Stimulated activated CD8-positive, alpha-beta memory T cell treated with anti-CD3 and anti-CD28 coated beads, Interleukin-4, amount 100 ng/mL, for 48 hours (primary cell): ENCODE measurements around the gene FRMD3.

ENCODE experiments used
- DNase-seq: peaks from one replicate; pipeline ENCODE4 v3.0.0-alpha.2; 2020

The FRMD3 gene

DNA sequence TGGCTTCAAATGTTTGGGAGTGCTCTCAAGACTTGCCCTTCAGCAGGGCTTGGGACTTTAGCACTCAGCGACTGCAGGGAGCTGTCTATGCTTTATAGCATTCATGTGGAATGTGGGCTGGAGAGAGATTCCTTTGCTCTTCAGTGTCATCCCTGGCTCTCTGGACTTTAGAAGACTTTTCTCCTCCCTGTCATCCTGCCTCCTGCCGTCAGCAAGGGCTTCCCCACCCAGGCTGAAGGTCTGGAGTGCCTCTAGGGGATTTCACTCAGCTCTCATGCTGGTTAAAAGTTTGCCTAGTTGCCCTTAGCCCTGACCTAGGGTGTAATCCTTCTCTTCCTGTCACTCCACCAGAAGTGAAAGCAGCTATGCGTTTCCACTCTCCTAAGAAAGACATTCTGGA, 210.9 kb downstream of the FRMD3 start:
- no peak for DNase-seq

DNA sequence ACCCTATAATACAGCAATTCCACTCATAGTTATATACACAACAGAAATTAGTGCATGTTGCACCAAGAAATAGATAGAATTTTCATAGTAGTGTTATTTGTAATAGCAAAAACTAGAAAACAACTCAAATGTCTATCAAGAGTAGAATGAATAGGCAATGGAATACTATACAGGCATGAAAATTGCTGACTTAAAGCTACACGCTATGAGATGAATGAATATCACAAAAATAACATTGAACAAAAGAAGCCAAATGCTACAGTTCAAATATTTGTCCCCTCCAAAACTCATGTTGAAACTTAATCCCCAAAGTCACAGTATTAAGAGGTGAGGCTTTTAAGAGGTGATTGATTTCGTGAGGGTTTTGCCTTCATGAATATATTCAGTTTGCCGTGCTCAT, 215.1 kb downstream of the FRMD3 start:
- no peak for DNase-seq

DNA sequence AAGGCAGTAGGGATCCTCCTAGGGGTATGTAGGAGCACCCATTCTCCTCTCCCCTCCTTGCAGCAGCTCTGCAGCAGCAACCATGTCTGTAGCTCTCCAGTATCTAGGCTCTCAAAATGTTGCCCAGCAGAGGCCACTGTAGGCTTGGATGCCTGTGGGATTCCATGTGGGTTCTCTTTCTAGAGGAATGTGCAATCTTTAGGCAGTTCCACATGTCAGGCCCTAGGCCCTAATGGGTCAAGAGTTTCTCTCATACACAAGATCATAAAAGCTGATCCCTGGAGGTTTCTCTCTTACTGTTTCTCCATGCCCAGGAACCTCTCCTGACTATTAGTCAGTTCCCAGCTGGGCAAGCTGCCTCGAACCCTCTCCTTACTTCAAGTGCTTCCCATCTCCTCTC, 215.8 kb downstream of the FRMD3 start:
- DNase-seq: no peak

DNA sequence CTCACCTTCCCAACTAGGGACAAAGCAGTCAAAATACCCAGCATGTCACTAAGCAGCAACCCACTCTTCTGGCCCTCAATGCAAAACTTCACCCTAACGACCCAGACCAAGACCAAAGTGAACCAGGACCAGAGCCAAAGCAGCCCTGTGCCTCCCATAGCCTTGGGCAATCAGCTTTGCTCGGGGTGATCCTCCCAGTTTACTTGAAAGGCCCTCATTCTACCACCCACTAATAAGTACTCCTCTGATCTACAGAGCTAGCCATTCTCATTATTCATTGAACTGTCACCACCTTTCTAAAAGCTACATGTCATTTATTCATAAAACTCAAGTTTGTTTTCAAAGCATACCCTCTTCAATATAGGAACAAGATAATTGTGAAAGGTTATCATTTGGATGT, 221.0 kb downstream of the FRMD3 start:
- no peak for DNase-seq

DNA sequence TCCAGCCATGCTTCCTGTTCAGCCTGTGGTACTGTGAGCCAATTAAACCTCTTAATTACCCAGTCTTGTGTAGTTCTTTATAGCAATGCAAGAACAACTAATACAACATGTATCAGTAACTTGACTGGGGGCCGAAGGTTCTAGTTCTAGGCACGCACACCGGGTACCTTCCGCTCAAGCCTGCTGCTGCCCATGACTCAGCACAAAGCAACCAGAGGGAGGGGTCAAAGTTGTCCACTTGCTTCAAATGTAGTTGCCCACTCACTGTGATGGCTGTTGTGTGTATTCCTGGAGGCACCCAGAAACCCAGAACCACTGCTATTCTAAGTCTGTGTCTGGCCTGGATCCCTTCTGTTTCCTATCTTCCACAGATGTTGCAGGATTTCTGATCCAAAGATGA, 222.6 kb downstream of the FRMD3 start:
- no peak for DNase-seq

DNA sequence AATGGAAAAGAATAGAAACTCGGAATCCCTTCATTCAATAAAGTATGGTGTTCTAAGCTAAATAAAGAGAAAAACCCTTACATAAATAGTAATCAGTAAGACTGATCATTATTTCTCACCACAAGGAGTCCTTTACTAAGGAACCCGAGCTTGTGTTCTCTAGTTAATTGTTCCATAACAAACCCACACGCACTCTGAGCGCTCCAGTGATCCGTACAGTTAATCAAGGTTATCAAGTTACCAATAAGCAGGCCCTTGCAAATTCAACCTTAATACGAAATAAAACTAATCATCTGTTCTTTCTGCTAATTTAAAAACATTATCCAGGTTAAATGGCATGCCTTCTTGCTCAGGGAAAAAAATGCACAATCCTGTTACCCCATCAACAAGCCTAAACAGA, 224.4 kb downstream of the FRMD3 start:
- DNase-seq: no peak

DNA sequence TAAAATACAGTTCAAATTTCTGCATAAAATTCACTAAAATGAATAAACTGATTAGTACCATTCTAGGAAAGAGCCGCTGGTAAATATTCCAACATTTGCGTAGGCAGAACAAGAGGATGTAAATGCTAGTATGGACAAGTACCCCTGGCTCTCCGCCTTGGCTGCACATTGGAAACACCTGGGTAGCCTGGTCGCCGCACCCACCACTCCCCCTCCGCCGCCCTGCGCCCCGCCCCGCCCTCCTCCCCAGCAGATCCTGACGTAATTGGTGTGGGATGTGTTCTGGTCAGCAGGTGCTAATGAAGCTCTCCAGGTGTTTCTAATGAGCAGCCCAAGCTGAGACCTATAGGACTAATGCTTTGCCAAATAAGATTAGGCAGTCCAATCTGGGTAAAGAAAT, 225.7 kb downstream of the FRMD3 start:
- DNase-seq: no peak

DNA sequence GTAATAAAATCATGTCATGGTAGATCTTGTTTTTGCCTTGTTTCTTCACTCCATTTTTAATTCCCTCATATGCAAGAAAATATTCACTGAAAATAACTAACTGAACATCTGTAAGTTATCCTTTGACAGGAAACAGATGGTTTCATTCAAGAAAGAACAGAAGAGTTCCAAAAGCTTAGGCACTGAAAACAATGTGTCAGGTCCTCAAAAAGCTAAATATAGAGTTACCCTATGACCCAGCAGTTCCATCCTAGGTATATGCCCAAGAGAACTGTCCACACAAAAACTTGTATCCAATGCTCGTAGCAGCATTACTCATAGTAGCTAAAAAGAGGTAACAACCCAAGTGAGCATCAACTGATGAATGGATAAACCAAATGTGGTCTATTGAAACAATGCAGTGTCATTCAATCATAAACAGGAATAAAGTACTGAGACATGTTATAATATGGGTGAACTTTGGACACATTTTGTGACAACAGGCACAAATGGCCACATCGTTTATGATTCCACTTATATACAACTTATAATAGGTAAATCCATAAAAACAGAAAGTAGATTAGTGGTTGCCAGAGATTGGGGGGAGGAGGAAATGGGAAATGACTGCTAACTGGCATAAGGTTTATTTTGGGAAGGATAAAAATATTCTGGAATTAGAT, 231.0 kb downstream of the FRMD3 start:
- no peak for DNase-seq

DNA sequence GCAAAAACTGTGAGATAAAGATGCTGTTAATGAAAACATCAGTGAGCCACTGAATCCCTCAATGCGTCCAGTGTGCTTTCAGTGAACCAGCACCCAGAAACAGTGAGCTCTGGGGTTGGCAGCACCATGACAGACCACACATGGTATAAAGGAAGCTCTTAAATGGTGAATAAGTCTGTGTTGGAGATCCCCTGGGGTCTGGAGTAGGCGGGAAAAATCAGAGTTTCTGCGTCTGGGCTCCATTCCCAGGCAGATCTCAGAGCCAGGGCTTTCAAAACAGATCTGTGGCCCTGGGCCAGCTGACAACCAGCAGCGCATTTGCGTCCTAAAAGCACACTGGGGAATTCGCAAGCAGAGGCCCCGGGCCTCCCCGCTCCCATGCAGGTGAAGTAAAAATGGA, 233.5 kb downstream of the FRMD3 start:
- no peak for DNase-seq

DNA sequence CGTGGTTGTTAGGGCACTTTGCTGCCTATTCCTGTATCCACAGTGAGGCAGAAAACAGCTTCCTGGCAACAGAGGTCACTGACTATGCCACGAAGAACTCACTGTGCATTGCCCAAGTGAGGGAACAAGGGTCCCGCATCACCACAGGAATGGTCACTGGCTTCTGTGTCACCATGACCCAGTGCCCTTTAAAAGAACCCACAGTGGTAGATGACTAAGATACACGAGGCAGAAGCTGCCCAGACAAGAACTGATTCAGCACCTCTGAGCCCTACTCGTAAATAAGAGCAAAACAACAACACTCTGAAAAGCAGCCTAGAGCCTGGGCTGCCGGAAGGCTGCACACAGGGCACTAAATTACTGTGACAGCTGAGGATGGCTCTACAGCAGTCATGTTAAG, 238.6 kb downstream of the FRMD3 start:
- no peak for DNase-seq

DNA sequence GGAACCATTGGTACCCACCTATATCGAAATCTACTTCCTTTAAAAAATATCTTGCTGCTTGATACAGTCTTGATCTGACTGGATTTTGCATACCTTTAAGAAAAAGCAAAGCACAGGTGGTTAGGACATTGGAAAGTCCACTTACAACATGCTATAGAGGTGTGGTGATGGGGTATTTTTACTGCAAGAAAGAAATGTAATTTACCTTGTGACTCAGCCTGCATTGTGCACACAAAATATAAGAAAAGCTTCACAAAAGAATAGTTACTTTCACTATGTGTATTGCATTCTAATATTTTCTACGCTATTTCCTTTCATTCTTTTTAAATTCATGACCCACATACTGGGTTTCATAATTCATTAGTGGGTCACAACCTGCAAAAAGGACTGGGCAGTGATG, 239.1 kb downstream of the FRMD3 start:
- DNase-seq: no peak

DNA sequence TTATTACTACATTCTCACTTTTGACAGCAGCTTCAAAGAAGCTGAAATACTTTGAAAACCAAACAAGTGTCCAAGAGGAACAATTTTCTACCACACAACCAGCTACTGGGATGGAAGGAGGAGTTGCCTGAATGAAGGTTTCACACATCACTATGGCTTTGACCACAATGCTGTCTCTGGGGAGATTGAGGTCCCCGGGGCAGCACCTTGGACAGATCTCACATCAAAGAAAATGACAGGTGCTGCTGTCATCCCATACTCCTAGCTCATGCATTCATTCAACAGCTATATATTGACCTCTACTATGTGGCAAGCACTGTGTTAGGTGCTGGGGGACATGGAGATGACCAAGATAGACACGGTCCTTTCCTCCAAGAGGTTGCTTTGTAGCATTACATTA, 242.1 kb downstream of the FRMD3 start:
- DNase-seq: no peak

DNA sequence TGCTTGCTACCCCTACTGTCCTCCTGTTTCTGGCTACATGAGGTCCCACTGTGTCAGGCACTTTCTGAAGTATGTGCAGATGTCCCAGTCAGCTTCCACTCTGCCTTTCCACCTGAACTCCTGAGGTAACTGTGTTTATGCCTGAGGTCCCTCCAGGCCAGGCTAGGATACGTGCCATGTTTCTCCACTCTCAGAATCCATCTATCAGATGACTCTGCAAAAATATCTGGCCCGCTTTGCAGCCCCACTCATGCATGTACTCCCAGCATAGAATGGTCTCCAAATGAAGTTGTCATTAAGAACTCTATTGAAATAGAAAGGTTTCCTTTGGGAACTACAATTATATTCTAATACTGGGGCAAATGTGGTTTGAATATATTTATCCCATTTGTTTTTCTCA, 243.4 kb downstream of the FRMD3 start:
- DNase-seq: no peak

DNA sequence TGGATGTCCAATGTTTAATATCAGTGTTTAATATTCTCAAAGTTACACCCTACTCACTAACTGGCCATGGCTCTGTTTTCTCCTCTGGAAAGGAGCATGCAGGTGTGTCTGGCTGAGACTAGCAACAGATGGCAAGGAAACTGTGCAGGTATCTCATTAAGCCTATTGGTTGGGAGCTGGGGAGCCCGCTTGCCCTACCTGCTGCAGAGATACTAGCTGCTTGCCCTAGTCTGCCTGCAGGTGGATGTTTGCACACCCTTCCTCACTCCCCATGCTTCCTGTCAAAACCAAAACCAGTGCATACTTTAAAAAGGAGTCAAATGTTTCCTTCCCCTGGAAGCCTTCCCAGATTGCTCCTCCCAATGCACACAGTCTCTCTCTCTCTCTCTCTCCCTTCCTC, 247.0 kb downstream of the FRMD3 start:
- DNase-seq: no peak

DNA sequence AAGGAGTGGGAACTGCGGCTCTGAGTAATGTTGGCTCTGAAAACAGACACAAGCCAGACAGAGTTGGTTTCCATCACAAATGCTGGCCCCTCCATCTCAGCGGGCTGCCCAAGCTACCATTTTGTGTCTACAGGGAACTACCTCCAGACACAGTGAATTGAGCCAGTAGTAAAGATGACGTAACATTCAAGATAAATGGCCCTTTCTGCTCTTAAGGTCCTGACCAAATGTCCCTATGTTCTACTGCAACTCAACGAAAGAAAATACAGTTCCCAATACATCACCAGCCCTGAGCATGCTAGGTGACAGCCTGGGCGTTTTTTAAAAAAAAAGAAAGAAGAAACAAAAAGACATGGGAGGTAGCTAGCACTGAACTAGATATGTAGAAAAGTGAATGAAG, 247.5 kb downstream of the FRMD3 start:
- no peak for DNase-seq

DNA sequence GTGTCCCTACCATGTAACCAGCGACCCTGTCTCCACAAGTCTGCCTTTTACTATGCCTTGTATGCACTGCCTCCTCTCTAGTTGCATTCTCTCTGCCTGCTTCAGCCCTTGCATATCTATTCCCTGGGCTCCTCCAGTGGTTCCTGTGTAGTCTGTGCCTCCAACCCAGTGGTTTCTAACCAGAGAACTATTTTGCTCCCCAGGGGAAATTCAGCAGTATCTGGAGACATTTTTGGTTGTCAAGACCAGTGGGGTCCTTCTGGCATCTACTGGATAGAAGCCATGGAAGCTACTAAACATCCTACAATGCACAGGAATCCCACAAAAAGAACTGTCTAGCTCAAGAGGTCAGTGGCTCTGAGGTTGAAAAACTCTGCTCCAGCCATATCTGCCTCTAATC, 251.2 kb downstream of the FRMD3 start:
- DNase-seq: no peak

DNA sequence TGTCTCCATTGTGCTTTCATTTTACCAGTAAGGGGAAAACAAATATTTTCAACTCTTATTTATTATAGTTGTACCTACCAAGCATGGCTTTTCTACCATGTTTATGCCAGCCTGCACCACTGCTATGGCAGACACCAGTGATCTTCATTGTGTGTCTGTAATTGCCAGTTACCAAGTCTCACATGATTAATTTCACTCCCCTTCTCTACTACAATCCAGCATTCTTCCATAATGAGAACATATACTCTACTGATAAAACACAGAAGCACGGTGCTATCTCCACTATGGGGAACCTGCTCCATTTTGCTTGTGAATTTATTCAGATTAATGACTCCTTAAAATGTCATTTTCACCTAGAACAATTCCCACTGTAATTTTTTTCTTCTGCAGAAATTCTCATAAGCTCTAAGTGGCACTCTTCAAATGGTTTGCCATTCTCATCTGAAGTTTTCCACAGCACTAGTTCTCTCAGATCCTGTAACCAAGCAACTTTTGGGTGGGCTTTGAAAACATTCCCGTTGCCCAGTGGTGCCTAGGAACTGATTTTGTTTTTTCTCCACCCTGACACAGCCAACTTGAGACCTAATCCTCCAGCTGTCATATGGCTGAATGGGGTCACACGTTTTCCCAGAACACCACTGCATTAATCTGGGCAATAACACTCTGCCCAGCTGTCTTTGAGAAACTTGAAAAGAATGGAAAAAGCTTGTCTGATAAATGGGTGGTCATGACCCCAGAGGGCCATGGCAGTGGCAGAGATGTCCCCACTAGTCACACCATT, 252.6 kb downstream of the FRMD3 start:
- DNase-seq: no peak

DNA sequence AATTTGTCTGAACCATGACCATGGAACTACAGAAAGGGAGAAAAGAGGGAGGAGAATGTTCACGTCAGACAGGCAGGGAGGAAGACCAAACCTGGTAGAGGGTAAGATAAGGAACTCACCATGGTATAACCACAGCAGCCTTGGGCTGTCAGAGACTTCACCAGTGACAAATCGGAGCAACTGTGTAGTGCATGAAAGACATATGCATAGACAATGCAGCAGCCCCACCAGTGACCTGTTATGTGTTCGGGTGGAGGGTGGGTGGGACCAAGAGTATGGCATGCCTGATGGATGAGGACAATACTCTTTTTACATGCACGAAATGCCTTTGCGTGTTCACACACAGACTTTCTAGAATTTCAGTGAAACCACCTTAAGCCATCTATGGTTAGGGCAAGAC, 253.5 kb downstream of the FRMD3 start:
- no peak for DNase-seq

DNA sequence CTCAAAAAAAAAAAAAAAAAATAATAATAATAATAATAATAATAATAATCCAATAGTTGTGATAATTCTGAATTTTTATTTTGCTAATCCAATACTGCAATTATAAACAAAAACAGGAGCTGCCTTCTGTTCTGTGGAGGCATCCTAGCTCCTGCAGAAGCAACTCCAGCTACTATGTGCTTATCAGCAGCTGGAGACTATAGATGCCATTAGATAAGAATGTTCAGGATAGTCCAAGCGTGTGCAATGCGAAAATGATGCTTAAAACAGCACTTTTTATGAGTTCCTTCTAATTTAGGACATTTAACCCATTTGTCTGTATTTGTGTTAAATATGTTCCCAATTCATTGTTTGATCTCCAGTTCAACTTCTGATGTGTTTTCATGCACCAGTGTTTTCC, 254.7 kb downstream of the FRMD3 start:
- no peak for DNase-seq

DNA sequence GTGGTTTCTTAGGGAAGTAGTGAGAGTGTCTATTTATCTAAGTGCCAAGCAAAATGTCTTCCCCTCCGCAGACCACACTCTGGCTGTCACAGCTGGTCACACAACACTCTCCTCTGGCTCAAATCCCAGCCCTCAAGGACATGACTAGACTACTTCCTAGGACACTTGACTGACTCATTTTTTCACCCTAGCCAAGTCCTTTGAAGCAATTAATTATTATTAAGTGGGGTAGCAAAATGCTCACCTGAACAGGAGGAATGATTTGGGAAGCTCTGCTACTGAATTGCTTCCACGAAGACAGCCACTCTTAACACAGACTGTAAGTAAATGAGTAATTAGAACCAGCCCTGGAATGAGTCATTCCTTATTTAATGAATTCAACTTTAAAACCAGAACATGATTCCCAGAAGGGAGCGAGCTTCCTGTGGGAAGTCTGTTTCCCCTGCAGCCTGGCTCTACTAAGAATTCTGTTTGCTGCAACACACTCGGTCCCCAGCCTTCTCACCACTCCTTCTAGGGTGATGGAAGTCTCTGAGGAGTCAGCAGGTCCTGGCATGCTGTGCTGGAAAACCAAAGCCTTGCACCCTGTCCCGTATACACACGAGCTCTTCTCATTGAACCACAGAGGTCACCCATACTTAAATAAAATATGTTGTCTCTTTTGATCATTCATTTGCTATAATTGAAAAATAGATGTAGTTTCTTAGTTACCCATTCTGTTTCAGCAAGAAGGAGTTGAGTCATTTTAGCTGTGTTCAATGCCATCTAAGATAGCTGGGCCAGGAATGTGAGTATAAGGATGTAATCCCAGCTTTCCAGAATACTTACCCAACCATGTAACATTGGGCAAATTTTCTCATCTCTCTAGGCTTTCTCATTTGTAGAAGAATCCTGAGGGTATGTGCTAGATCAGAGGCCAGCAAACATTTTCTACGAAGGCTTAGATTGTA, 256.6 kb downstream of the FRMD3 start:
- DNase-seq: no peak

DNA sequence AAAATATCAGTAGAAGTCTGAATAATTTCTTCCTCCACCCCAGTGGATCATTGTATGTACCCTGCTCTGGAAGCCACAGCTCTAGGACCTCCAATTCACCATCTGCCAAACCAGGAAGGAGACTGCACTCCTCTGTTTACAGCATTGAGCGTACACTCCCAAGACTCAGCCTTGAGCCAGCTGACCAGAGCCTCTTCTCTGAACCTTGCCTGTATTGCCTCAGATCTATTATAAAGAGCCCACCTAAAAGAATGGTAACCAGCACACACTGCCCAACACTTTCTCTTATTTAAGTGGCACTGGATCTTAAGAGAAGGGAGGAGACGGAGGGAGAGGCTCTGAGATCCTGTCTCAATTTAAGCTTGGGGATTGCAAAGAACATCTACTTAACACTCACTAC, 257.4 kb downstream of the FRMD3 start:
- no peak for DNase-seq

DNA sequence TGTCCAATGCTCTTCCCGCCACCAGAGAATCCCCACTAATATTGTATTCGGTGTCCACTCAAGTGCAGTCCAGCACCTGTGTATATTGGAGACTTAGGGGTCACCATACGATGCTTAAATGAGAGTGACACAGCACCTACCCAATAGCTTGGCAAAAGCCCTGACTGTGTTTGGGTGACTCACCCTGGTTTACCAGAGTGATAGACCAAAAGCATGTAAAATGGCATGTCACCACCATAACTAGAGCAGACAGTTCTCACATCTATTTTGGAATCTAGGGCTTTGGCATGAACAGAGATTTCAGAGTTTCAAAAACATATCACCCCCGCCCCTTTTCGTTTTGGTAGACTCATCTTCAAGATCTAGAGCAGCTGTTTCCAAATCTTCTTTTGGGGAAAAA, 257.9 kb downstream of the FRMD3 start:
- DNase-seq: no peak

DNA sequence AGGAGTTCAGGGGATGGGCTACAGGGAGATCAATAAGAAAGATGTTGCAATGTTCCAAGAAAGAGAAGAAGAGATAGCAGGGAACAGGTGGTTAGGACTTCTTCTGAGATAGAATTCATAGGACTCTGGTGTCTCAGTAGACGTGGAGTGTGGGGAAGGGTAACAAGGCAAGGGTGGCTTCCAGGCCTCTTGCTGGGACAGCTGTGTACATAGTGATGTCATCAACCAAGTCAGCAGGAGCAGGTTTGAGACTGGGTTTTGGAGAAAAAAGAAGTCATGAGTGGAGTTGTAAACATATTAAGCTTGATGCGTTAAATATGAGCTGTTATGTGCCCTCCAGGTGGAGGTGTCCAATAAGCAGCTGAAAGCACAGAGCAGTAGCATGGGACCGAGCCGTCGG, 263.4 kb downstream of the FRMD3 start:
- no peak for DNase-seq

DNA sequence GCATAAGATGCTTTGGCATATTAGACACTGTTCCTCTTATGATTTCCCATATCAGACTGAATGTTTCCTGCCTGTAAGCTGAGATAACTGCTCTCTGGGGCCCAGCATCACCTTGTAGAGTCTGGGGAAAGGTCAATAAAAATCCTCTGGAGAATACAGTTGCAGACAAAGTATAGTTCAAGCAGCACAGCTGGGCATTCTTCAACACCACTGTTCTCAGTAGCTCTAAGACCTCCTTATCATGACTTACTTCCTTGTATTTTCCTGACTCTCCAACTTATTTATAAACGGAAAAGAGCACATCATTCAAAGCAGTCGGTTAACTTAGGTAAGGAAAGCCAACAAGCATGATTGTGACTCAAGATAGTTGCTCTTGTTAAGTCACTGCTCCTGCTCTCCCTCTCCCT, 266.5 kb downstream of the FRMD3 start:
- no peak for DNase-seq
